ENCODE results near the gene FUT3.

FUT3 gene

GRCh38 chr19:5822181-5822844 is 28.9 kb downstream of the FUT3 start:
- Histone ChIP-seq H3K27ac (ENCODE audit: insufficient read depth, low read depth, low read length, poor library complexity, severe bottlenecking) (no peak overlapping the region), H3K4me1 (ENCODE audit: control insufficient read depth, insufficient read depth, low read length) (peaks cover 5% of the 10 kb centered on the region), H3K9me3 (ENCODE audit: control insufficient read depth, low read length) (no peaks in the 10 kb centered on the region), H3K36me3 (ENCODE audit: control insufficient read depth, insufficient read depth, low read length) (no peaks in the 10 kb centered on the region), H3K27me3 (ENCODE audit: control insufficient read depth, insufficient read depth, low read length, poor library complexity, severe bottlenecking) (no peaks in the 10 kb centered on the region), H3K4me3 (ENCODE audit: insufficient read depth, low read depth, low read length) (no peak overlapping the region)
- 88% methylated on average over 30 of the region's 30 CpGs for WGBS, 2 experiments

DNA sequence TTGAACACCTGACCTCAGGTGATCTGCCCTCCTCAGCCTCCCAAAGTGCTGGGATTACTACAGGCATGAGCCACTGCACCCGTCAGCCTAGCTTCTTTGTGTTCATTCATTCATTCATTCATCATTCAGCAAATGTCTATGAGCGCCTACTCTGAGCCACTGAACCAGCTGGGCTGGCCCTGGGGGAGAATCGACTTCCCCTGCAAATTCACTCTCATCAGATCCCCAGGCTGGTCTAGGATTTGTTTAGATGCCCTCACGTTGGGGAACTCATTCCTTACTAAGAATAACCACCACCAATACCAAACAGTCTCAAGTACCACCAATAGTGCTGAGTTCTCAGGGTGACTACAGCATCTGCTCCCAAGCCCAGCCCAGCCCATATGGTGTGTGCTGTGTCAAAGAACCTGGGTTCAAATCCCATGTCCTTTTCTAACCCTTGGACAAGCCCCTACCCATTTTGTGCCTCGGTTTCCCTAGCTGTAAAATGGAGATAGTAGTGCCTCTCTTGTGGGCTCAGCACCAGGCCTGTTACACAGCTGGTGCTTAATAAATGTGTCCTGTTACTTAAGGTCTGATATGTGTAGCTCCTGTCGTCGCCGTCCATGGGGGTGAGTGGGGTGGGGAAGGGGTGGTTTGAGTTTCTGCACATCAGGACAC is 29.6 kb downstream of the FUT3 start:
- Histone ChIP-seq H3K36me3 (ENCODE audit: control insufficient read depth, insufficient read depth, low read length) (no peaks in the 10 kb centered on the region), H3K4me3 (ENCODE audit: insufficient read depth, low read depth, low read length) (no peak overlapping the region), H3K27me3 (ENCODE audit: control insufficient read depth, insufficient read depth, low read length, poor library complexity, severe bottlenecking) (no peaks in the 10 kb centered on the region), H3K4me1 (ENCODE audit: control insufficient read depth, insufficient read depth, low read length) (peaks cover 4% of the 10 kb centered on the region), H3K9me3 (ENCODE audit: control insufficient read depth, low read length) (no peaks in the 10 kb centered on the region), H3K27ac (ENCODE audit: insufficient read depth, low read depth, low read length, poor library complexity, severe bottlenecking) (no peak overlapping the region)
- 85 to 88% methylated on average over 8 of the region's 8 CpGs for WGBS, 2 experiments

DNA sequence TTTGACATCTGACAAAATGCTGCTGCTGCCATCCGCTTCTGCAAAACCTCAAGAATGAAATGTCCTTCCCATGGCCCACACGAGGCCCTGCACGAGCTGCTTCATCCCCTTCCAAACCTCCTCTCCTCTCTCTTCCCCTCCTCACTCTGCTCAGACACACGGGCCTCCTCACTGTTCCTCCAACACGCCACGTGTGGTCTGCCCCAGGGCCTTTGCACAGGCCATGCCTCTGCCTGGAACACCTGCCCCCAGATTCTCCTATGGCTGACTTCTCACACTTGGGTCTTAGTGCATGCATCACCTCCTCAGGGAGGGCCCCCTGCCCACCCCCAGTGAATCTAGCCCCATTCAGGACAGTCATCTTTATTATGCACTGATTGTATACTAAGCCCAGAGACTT is 30.5 kb downstream of the FUT3 start:
- WGBS, 2 experiments, result 79 to 82% methylated on average over 6 of the region's 6 CpGs
- no peaks in the 10 kb centered on the region for H3K36me3 ChIP-seq (ENCODE audit: control insufficient read depth, insufficient read depth, low read length)
- H3K4me1 ChIP-seq (ENCODE audit: control insufficient read depth, insufficient read depth, low read length), result no peaks in the 10 kb centered on the region

DNA sequence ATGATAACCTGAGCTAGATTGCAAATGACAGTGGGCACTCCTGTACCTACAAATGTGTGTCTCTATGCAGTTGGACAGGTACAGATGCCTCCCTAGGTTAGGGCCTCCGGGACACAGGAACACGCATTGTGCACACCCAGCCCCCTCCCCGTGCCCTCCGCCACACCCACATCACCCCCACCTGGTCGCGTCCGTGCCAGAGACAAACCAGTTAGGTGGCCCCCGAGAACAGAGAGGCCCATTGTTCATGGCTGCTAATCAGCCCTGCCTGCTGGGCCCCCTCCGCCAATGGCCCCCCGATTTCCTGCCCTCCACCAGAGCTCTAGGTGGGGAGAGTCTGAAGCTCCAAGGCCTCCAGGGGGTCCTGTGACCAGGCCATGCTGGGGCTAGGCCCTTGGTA is 32.7 kb downstream of the FUT3 start:
- no peak overlapping the region for H3K27ac ChIP-seq (ENCODE audit: insufficient read depth, low read depth, low read length, poor library complexity, severe bottlenecking)
- no peaks in the 10 kb centered on the region for H3K27me3 ChIP-seq (ENCODE audit: control insufficient read depth, insufficient read depth, low read length, poor library complexity, severe bottlenecking)
- H3K4me3 ChIP-seq (ENCODE audit: insufficient read depth, low read depth, low read length), result no peak overlapping the region
- 89 to 93% methylated on average over 10 of the region's 10 CpGs for WGBS, 2 experiments
- H3K4me1 ChIP-seq (ENCODE audit: control insufficient read depth, insufficient read depth, low read length), result no peaks in the 10 kb centered on the region
- H3K9me3 ChIP-seq (ENCODE audit: control insufficient read depth, low read length), result no peaks in the 10 kb centered on the region
- H3K36me3 ChIP-seq (ENCODE audit: control insufficient read depth, insufficient read depth, low read length), result no peaks in the 10 kb centered on the region

More for the DNA sequence above, 30.5 kb downstream of the FUT3 start:
- Histone ChIP-seq H3K27ac (ENCODE audit: insufficient read depth, low read depth, low read length, poor library complexity, severe bottlenecking) (no peak overlapping the region), H3K27me3 (ENCODE audit: control insufficient read depth, insufficient read depth, low read length, poor library complexity, severe bottlenecking) (no peaks in the 10 kb centered on the region), H3K9me3 (ENCODE audit: control insufficient read depth, low read length) (no peaks in the 10 kb centered on the region), H3K4me3 (ENCODE audit: insufficient read depth, low read depth, low read length) (no peak overlapping the region)

GRCh38 chr19:5817218-5817617 is 34.0 kb downstream of the FUT3 start:
- H3K27ac ChIP-seq (ENCODE audit: insufficient read depth, low read depth, low read length, poor library complexity, severe bottlenecking), result no peak overlapping the region
- H3K4me1 ChIP-seq (ENCODE audit: control insufficient read depth, insufficient read depth, low read length), result no peaks in the 10 kb centered on the region
- no peak overlapping the region for H3K4me3 ChIP-seq (ENCODE audit: insufficient read depth, low read depth, low read length)
- no peaks in the 10 kb centered on the region for H3K36me3 ChIP-seq (ENCODE audit: control insufficient read depth, insufficient read depth, low read length)
- H3K9me3 ChIP-seq (ENCODE audit: control insufficient read depth, low read length), result no peaks in the 10 kb centered on the region
- WGBS, 2 experiments, result 90 to 93% methylated on average over 2 of the region's 2 CpGs
- no peaks in the 10 kb centered on the region for H3K27me3 ChIP-seq (ENCODE audit: control insufficient read depth, insufficient read depth, low read length, poor library complexity, severe bottlenecking)

DNA sequence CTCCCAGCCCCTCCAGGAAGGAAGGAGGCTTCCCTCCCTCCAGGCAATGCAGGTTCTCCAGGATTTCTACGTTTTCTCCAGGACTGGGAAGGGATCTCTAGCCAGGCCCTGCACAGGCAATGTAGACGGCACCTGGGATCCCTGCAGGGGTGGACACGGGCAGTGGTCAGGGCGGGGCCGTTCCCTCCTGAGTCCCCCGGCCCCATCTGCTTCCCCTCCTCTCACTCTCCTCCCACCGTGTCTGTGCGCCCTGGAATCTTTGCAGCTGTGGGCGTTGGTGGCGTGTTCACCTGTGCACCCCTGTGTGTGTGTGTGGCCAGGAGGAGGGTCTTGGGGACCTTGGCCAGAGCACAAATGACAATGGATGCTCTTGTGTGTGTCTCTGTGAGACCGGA is 36.4 kb downstream of the FUT3 start:
- Histone ChIP-seq H3K27ac (ENCODE audit: insufficient read depth, low read depth, low read length, poor library complexity, severe bottlenecking) (no peak overlapping the region), H3K4me1 (ENCODE audit: control insufficient read depth, insufficient read depth, low read length) (no peaks in the 10 kb centered on the region), H3K4me3 (ENCODE audit: insufficient read depth, low read depth, low read length) (no peak overlapping the region), H3K27me3 (ENCODE audit: control insufficient read depth, insufficient read depth, low read length, poor library complexity, severe bottlenecking) (no peaks in the 10 kb centered on the region), H3K36me3 (ENCODE audit: control insufficient read depth, insufficient read depth, low read length) (no peaks in the 10 kb centered on the region), H3K9me3 (ENCODE audit: control insufficient read depth, low read length) (no peaks in the 10 kb centered on the region)
- WGBS, 2 experiments, result 81 to 86% methylated on average over 11 of the region's 11 CpGs

GRCh38 chr19:5814123-5814851 is 37.0 kb downstream of the FUT3 start:
- Histone ChIP-seq H3K4me3 (ENCODE audit: insufficient read depth, low read depth, low read length) (no peak overlapping the region), H3K27me3 (ENCODE audit: control insufficient read depth, insufficient read depth, low read length, poor library complexity, severe bottlenecking) (no peaks in the 10 kb centered on the region), H3K27ac (ENCODE audit: insufficient read depth, low read depth, low read length, poor library complexity, severe bottlenecking) (no peak overlapping the region), H3K36me3 (ENCODE audit: control insufficient read depth, insufficient read depth, low read length) (no peaks in the 10 kb centered on the region), H3K9me3 (ENCODE audit: control insufficient read depth, low read length) (no peaks in the 10 kb centered on the region), H3K4me1 (ENCODE audit: control insufficient read depth, insufficient read depth, low read length) (no peaks in the 10 kb centered on the region)
- 84 to 89% methylated on average over 9 of the region's 9 CpGs for WGBS, 2 experiments

DNA sequence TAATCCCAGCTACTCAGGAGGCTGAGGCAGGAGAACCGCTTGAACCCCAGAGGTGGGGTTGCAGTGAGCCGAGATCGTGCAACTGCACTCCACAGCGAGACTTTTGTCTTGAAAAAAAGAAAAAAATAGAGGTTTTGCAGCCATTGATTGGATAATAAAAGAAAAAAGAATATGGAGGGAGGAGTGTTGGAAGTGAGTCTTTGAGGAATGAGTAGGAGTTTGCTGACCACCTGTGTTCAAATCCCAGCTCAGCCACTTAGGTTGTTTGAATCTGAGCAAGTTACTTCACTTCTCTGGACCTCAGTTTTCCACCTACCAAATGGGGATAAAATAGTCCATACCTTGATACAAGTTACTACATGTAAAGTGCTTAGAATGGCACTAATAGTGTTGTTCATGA is 40.1 kb downstream of the FUT3 start:
- Histone ChIP-seq H3K4me3 (ENCODE audit: insufficient read depth, low read depth, low read length) (no peak overlapping the region), H3K9me3 (ENCODE audit: control insufficient read depth, low read length) (no peaks in the 10 kb centered on the region), H3K27me3 (ENCODE audit: control insufficient read depth, insufficient read depth, low read length, poor library complexity, severe bottlenecking) (peaks cover under 1% of the 10 kb centered on the region), H3K4me1 (ENCODE audit: control insufficient read depth, insufficient read depth, low read length) (peaks cover 5% of the 10 kb centered on the region), H3K36me3 (ENCODE audit: control insufficient read depth, insufficient read depth, low read length) (no peaks in the 10 kb centered on the region), H3K27ac (ENCODE audit: insufficient read depth, low read depth, low read length, poor library complexity, severe bottlenecking) (no peak overlapping the region)
- 91 to 93% methylated on average over 4 of the region's 4 CpGs for WGBS, 2 experiments

DNA sequence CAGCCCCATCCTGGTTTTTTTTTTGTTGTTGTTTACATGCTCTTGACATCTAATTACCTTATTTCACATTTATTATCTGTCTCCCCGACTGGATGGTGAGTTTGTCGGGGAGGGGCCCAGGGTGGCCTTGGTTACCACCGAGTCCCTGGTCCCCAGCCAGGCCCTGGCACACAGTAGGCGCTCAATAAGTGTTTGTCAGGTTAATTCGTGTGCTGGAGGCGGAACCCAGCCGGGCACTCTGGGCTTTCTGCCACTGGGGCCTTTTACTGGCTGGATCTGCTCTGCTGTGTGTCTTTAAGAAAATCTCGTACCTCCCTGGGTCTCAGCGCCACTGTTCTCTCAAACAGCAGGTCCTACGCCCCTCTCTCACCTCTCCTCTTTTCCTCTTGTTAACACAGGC is 41.8 kb downstream of the FUT3 start:
- Histone ChIP-seq H3K36me3 (ENCODE audit: control insufficient read depth, insufficient read depth, low read length) (no peaks in the 10 kb centered on the region), H3K27me3 (ENCODE audit: control insufficient read depth, insufficient read depth, low read length, poor library complexity, severe bottlenecking) (peaks cover 12% of the 10 kb centered on the region), H3K4me3 (ENCODE audit: insufficient read depth, low read depth, low read length) (no peak overlapping the region), H3K27ac (ENCODE audit: insufficient read depth, low read depth, low read length, poor library complexity, severe bottlenecking) (no peak overlapping the region), H3K9me3 (ENCODE audit: control insufficient read depth, low read length) (no peaks in the 10 kb centered on the region), H3K4me1 (ENCODE audit: control insufficient read depth, insufficient read depth, low read length) (peaks cover 8% of the 10 kb centered on the region)
- WGBS, 2 experiments, result 93 to 94% methylated on average over 10 of the region's 10 CpGs

DNA sequence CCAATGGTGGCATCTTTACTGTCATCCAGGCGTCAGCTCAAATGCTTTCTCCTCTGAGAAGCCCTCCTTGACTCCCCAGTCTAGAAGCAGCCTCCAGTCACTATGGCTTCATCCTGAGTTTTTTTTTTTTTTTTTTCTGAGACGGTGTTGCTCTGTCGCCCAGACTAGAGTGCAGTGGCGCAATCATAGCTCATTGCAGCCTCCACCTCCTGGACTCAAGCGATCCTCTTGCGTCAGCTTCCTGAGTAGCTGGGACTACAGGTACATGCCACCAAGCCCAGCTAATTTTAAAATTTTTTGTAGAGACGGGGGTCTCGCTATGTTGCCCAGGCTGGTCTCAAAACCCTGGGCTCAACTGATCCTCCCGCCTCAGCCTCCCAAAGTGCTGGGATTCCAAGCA is 42.2 kb downstream of the FUT3 start:
- Histone ChIP-seq H3K27me3 (ENCODE audit: control insufficient read depth, insufficient read depth, low read length, poor library complexity, severe bottlenecking) (peaks cover 16% of the 10 kb centered on the region), H3K4me3 (ENCODE audit: insufficient read depth, low read depth, low read length) (no peak overlapping the region), H3K9me3 (ENCODE audit: control insufficient read depth, low read length) (no peaks in the 10 kb centered on the region), H3K4me1 (ENCODE audit: control insufficient read depth, insufficient read depth, low read length) (peaks cover 8% of the 10 kb centered on the region), H3K36me3 (ENCODE audit: control insufficient read depth, insufficient read depth, low read length) (no peaks in the 10 kb centered on the region), H3K27ac (ENCODE audit: insufficient read depth, low read depth, low read length, poor library complexity, severe bottlenecking) (no peak overlapping the region)
- 93 to 97% methylated on average over 9 of the region's 9 CpGs for WGBS, 2 experiments
